GM12864 (cell line): Measurements from ENCODE around the gene MIAT.

Source experiments
- DNase-seq: peaks from one replicate; pipeline ENCODE4 v3.0.0-alpha.2; 2011; ENCODE audit warnings: low read depth
- H3K4me3 ChIP-seq: 2 replicates; pipeline ENCODE4 v1.5.1; 2011; ENCODE audit warnings: mild to moderate bottlenecking, low read depth, low read length, control low read depth
- CTCF ChIP-seq: IDR thresholded peaks from 2 replicates; pipeline ENCODE4 v1.5.1; 2011; ENCODE audit warnings: low read depth, mild to moderate bottlenecking, moderate library complexity, low read length, control low read depth, inconsistent platforms; ENCODE audit errors: missing control alignments

The MIAT gene

GRCh38 chr22:26718488-26718887 is 61.1 kb downstream of the MIAT start:
- DNase-seq, result no peak
- TF ChIP-seq CTCF, result no peak
- no peak overlapping the region for H3K4me3 ChIP-seq

GRCh38 chr22:26718905-26719304 is 61.5 kb downstream of the MIAT start:
- DNase-seq, result no peak
- no peak for TF ChIP-seq CTCF
- no peak overlapping the region for H3K4me3 ChIP-seq

- no peak overlapping the region for H3K4me3 ChIP-seq
- TF ChIP-seq CTCF, result no peak
- DNase-seq, result no peak
Measured at GRCh38 chr22:26722159-26722558, 64.8 kb downstream of the MIAT start.

- TF ChIP-seq CTCF, result no peak
- H3K4me3 ChIP-seq, result no peak overlapping the region
- no peak for DNase-seq
Measured at GRCh38 chr22:26724414-26724813, 67.0 kb downstream of the MIAT start.

GRCh38 chr22:26725012-26725676 is 67.8 kb downstream of the MIAT start:
- no peak for TF ChIP-seq CTCF
- H3K4me3 ChIP-seq, result no peak overlapping the region
- no peak for DNase-seq
